NCI-H524 treated with DMSO at 0.1 percent for 48 hours (cell line): ENCODE data around the gene AIF1L.

Experiments
- DNase-seq: peaks from one replicate; lab custom pipeline; 2025; lab: John Stamatoyannopoulos, UW

Gene AIF1L

GRCh38 chr9:131167936-131168335 is 71.6 kb downstream of the AIF1L start:
- no peak for DNase-seq

GRCh38 chr9:131169563-131170240 is 73.4 kb downstream of the AIF1L start:
- DNase-seq, result no peak
